Dendritic cell treated with granulocyte-macrophage colony-stimulating factor and Interleukin-4, amounts not matched to agents 40 ng/mL and 50 ng/mL, for 4 days (primary cell): ENCODE data around the gene PDP2.

Experiments used
- H3K27ac Mint-ChIP-seq: one replicate; pipeline ENCODE4 v1.8.0; 2022; ENCODE audit warnings: mild to moderate bottlenecking, mixed read lengths
- H3K27me3 Mint-ChIP-seq: one replicate; pipeline ENCODE4 v1.8.0; 2022; ENCODE audit warnings: mild to moderate bottlenecking, mixed read lengths
- H3K36me3 Mint-ChIP-seq: one replicate; pipeline ENCODE4 v1.8.0; 2022; ENCODE audit warnings: low read depth, mixed read lengths
- H3K4me1 Mint-ChIP-seq: one replicate; pipeline ENCODE4 v1.8.0; 2022; ENCODE audit warnings: low read depth, mixed read lengths
- H3K4me3 Mint-ChIP-seq: one replicate; pipeline ENCODE4 v1.8.0; 2022; ENCODE audit warnings: mild to moderate bottlenecking, moderate library complexity, mixed read lengths
- H3K9me3 Mint-ChIP-seq: one replicate; pipeline ENCODE4 v1.8.0; 2022; ENCODE audit warnings: mixed read lengths
- intact Hi-C: fragments of 100-400 bp; cut with micrococcal nuclease; formaldehyde crosslinking; loops from one replicate; pipeline ENCODE4 v1.15.0; 2022

PDP2 gene

GRCh38 chr16:66847533-66848067, 32.7 kb upstream of the PDP2 start:
- no peaks in the 10 kb centered on the region for H3K36me3 Mint-ChIP-seq
- H3K27me3 Mint-ChIP-seq, result peaks cover 87% of the 10 kb centered on the region
- H3K27ac Mint-ChIP-seq, result no peak overlapping the region
- no peak overlapping the region for H3K4me3 Mint-ChIP-seq
- no peaks in the 10 kb centered on the region for H3K9me3 Mint-ChIP-seq
- peaks cover 31% of the 10 kb centered on the region for H3K4me1 Mint-ChIP-seq
- intact Hi-C loops, result no loop called here

GRCh38 chr16:66848172-66848571, 32.1 kb upstream of the PDP2 start:
- H3K27me3 Mint-ChIP-seq, result peaks cover 86% of the 10 kb centered on the region
- no peaks in the 10 kb centered on the region for H3K9me3 Mint-ChIP-seq
- intact Hi-C loops, result no loop called here
- no peaks in the 10 kb centered on the region for H3K36me3 Mint-ChIP-seq
- H3K27ac Mint-ChIP-seq, result no peak overlapping the region
- no peak overlapping the region for H3K4me3 Mint-ChIP-seq
- peaks cover 31% of the 10 kb centered on the region for H3K4me1 Mint-ChIP-seq

GRCh38 chr16:66849021-66849420, 31.3 kb upstream of the PDP2 start:
- Mint-ChIP-seq H3K9me3 (no peaks in the 10 kb centered on the region), H3K4me3 (no peak overlapping the region), H3K4me1 (peaks cover 28% of the 10 kb centered on the region), H3K27me3 (peaks cover 86% of the 10 kb centered on the region), H3K27ac (no peak overlapping the region), H3K36me3 (no peaks in the 10 kb centered on the region)
- intact Hi-C loops, result no loop called here

GRCh38 chr16:66849549-66849948, 30.8 kb upstream of the PDP2 start:
- H3K9me3 Mint-ChIP-seq, result no peaks in the 10 kb centered on the region
- H3K4me3 Mint-ChIP-seq, result no peak overlapping the region
- intact Hi-C loops, result no loop called here
- peaks cover 26% of the 10 kb centered on the region for H3K4me1 Mint-ChIP-seq
- H3K27ac Mint-ChIP-seq, result no peak overlapping the region
- H3K27me3 Mint-ChIP-seq, result peaks cover 87% of the 10 kb centered on the region
- no peaks in the 10 kb centered on the region for H3K36me3 Mint-ChIP-seq

- intact Hi-C loops, result no loop called here
- H3K27ac Mint-ChIP-seq, result no peak overlapping the region
- no peaks in the 10 kb centered on the region for H3K9me3 Mint-ChIP-seq
- no peaks in the 10 kb centered on the region for H3K36me3 Mint-ChIP-seq
- no peak overlapping the region for H3K4me3 Mint-ChIP-seq
- H3K27me3 Mint-ChIP-seq, result peaks cover 84% of the 10 kb centered on the region
- peaks cover 20% of the 10 kb centered on the region for H3K4me1 Mint-ChIP-seq
Observed at GRCh38 chr16:66850115-66850815, 30.1 kb upstream of the PDP2 start.

GRCh38 chr16:66851166-66851964, 28.9 kb upstream of the PDP2 start:
- no peak overlapping the region for H3K4me3 Mint-ChIP-seq
- H3K27ac Mint-ChIP-seq, result no peak overlapping the region

GRCh38 chr16:66853261-66854139, 26.8 kb upstream of the PDP2 start:
- H3K27ac Mint-ChIP-seq, result no peak overlapping the region
- H3K36me3 Mint-ChIP-seq, result no peaks in the 10 kb centered on the region
- H3K9me3 Mint-ChIP-seq, result no peaks in the 10 kb centered on the region
- intact Hi-C loops, result no loop called here
- peaks cover 12% of the 10 kb centered on the region for H3K4me1 Mint-ChIP-seq
- peaks cover 63% of the 10 kb centered on the region for H3K27me3 Mint-ChIP-seq
- H3K4me3 Mint-ChIP-seq, result no peak overlapping the region

More at GRCh38 chr16:66851166-66851964, 28.9 kb upstream of the PDP2 start:
- no peaks in the 10 kb centered on the region for H3K9me3 Mint-ChIP-seq
- H3K27me3 Mint-ChIP-seq, result peaks cover 81% of the 10 kb centered on the region
- no peaks in the 10 kb centered on the region for H3K36me3 Mint-ChIP-seq
- H3K4me1 Mint-ChIP-seq, result peaks cover 20% of the 10 kb centered on the region
- intact Hi-C loops, result no loop called here

- Mint-ChIP-seq H3K27ac (no peak overlapping the region), H3K27me3 (peaks cover 48% of the 10 kb centered on the region), H3K4me3 (no peak overlapping the region), H3K4me1 (no peaks in the 10 kb centered on the region), H3K9me3 (no peaks in the 10 kb centered on the region), H3K36me3 (no peaks in the 10 kb centered on the region)
- intact Hi-C loops, result no loop called here
Observed at GRCh38 chr16:66856184-66856730, 24.1 kb upstream of the PDP2 start.

GRCh38 chr16:66856801-66857200, 23.5 kb upstream of the PDP2 start:
- Mint-ChIP-seq H3K9me3 (no peaks in the 10 kb centered on the region), H3K27me3 (peaks cover 43% of the 10 kb centered on the region), H3K36me3 (no peaks in the 10 kb centered on the region), H3K4me3 (no peak overlapping the region), H3K4me1 (no peaks in the 10 kb centered on the region), H3K27ac (no peak overlapping the region)
- intact Hi-C loops, result no loop called here

GRCh38 chr16:66857437-66857836, 22.9 kb upstream of the PDP2 start:
- H3K4me3 Mint-ChIP-seq, result no peak overlapping the region
- no peaks in the 10 kb centered on the region for H3K36me3 Mint-ChIP-seq
- peaks cover 37% of the 10 kb centered on the region for H3K27me3 Mint-ChIP-seq
- intact Hi-C loops, result no loop called here
- H3K27ac Mint-ChIP-seq, result no peak overlapping the region
- H3K4me1 Mint-ChIP-seq, result no peaks in the 10 kb centered on the region
- H3K9me3 Mint-ChIP-seq, result no peaks in the 10 kb centered on the region

- Mint-ChIP-seq H3K4me1 (no peaks in the 10 kb centered on the region), H3K36me3 (no peaks in the 10 kb centered on the region), H3K9me3 (no peaks in the 10 kb centered on the region), H3K27me3 (peaks cover 25% of the 10 kb centered on the region), H3K4me3 (no peak overlapping the region), H3K27ac (no peak overlapping the region)
- intact Hi-C loops, result no loop called here
Observed at GRCh38 chr16:66858740-66859396, 21.4 kb upstream of the PDP2 start.

- Mint-ChIP-seq H3K27ac (no peak overlapping the region), H3K27me3 (peaks cover 18% of the 10 kb centered on the region), H3K4me3 (no peak overlapping the region), H3K9me3 (no peaks in the 10 kb centered on the region), H3K4me1 (no peaks in the 10 kb centered on the region), H3K36me3 (no peaks in the 10 kb centered on the region)
- intact Hi-C loops, result no loop called here
Observed at GRCh38 chr16:66859397-66860068, 20.8 kb upstream of the PDP2 start.
